Kidney capillary endothelial cell (primary cell): Measurements from ENCODE around the gene HSFX1.

Experiments
- DNase-seq: peaks from one replicate; pipeline ENCODE4 v3.0.0-alpha.2; 2018; ENCODE audit warnings: low spot score

HSFX1 gene

DNA sequence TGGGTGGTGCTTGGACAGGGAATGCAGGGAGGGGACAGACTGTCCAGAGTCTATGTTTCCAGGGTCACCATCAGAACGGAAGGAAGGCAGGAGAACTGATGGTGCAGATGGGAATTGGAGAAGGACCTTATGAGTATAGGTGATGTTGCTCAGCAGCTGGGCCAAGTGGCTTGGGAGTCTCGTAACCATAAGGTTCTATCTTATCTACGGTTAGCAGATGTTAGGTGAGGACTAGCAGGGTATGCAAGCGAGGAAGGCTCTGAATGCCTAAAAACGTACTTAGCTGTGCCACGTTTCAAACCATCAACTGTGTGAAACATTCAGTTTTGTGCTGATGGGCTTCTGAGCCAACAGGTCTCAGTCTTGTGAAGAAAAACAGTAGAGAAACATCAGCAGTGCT lies 30.2 kb downstream of the HSFX1 start:
- DNase-seq = no peak

GRCh38 chrX:149807747-149808458 lies 34.0 kb downstream of the HSFX1 start:
- DNase-seq = no peak

- DNase-seq = no peak
These were observed 44.8 kb downstream of the HSFX1 start for GRCh38 chrX:149818652-149819051.

GRCh38 chrX:149819371-149819770 lies 45.5 kb downstream of the HSFX1 start:
- DNase-seq = no peak

- DNase-seq = no peak
These were observed 51.6 kb downstream of the HSFX1 start for GRCh38 chrX:149825424-149825823.
